Activated gamma-delta T cell treated with Interleukin-2 at 50 U/mL for 16 hours (primary cell): ENCODE data around the gene ZSWIM3.
"Not testable (repeated sequence)": the region's sequence is repeated elsewhere in the genome, so short reads cannot be mapped to it uniquely, and the experiment has no call there.

Experiments used
- DNase-seq: peaks from one replicate; pipeline ENCODE4 v3.0.0-alpha.2; 2020

Gene ZSWIM3

GRCh38 chr20:45857114-45857881, at the start of gene ZSWIM3, which contains the start of gene ACOT8:
Gene ZSWIM3 (plus strand): TSS chr20:45857614. CDS start chr20:45857826, 212 bp downstream.
Gene ACOT8 (minus strand): TSS chr20:45857392. CDS start chr20:45857315, 77 bp downstream.
- peak; percentile 95 for DNase-seq

DNA sequence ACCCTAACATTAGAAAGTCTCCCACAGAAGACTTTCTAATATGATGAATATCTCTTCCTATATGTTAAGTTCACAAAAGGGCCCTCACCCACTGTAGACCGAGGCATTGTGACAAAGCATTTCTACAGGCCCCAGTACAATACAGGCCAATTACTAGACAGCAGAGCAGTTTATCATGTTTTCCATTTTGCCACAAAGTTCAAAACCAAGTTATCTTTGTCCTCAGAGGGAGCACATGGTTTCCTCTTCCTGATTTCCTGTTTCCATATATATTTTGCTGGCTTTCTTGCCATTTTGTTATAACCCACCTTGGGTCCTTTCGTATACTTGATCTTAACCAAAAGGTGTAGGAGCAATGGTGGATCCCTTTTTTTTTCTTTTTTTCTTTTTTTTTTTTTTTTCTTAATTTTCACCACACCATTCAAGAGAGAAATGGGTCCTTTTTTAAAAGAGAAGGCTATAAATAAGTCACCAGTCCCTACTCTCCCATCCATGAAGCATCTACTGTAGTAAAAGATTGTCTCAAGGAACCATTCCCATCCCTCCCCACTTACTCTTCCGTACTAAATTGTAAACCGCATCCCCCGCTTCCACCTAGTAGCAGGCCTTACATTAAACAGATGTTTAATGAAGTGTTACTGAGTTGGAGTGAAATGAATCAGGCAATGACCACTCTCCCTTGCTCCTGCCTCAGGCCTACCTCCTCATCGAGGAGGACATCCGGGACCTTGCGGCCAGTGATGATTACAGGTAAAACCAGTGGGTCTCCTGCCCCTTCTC, 47.0 kb upstream of the ZSWIM3 start:
- DNase-seq = no peak

DNA sequence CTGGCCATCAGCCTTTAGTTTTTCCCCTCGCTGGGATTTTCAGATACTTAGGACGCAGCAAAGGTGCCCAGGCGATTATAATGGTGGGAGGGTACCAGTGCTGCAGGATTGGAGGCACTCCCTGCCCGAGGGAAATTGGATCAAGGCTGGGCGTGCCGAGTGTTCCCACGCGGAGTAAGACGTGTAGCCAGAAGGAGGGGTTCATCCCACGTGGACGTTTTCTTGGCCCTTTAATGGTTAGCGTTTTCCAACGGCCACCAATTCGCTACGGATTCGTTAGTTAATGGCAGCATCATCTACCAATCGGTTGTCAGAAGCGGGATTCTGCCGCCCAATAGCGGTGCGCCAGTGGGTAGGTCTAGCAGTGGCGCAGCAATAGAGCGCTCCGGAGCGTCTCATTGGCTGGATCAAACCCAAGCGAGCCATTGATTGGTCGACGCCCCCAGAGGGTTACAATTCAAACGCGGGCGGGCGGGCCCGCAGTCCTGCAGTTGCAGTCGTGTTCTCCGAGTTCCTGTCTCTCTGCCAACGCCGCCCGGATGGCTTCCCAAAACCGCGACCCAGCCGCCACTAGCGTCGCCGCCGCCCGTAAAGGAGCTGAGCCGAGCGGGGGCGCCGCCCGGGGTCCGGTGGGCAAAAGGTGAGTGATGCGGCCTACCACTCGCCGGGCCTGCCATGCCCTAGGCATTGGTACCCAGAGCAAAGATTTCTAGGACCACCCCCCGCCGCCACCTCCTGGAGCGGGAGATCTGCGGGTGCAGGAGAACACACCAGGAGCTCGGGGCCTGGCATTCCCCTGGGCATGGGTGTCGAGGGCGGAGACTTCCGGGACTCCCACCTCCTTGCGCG, 45.0 kb upstream of the ZSWIM3 start, which contains the start of gene UBE2C:
TSS of gene UBE2C (plus strand) at position 488 of the 849 bp plus-strand sequence. CDS start at position 540, 52 bp downstream.
- DNase-seq = peak; percentile 92

GRCh38 chr20:45813006-45813340, 44.4 kb upstream of the ZSWIM3 start:
- DNase-seq = no peak

GRCh38 chr20:45813489-45813888, 43.9 kb upstream of the ZSWIM3 start:
- DNase-seq = no peak

DNA sequence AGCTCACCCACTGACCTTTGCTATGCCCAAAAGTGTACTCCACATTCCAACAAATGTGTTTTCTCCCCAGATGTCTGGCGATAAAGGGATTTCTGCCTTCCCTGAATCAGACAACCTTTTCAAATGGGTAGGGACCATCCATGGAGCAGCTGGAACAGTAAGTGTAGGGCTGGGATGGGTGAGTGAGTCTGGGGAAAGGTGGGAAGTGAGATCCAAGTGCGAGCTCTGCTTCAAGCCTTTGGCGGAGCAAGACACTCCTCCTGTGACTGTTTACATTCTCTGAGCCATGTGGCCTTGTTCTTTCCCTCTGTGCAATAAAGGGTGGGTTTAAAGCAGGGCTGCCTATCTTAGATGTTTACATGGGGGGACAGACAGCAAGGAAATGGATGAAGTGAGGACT, 43.1 kb upstream of the ZSWIM3 start:
- no peak for DNase-seq

- no peak for DNase-seq
Measured at GRCh38 chr20:45816951-45817350, 40.5 kb upstream of the ZSWIM3 start.

DNA sequence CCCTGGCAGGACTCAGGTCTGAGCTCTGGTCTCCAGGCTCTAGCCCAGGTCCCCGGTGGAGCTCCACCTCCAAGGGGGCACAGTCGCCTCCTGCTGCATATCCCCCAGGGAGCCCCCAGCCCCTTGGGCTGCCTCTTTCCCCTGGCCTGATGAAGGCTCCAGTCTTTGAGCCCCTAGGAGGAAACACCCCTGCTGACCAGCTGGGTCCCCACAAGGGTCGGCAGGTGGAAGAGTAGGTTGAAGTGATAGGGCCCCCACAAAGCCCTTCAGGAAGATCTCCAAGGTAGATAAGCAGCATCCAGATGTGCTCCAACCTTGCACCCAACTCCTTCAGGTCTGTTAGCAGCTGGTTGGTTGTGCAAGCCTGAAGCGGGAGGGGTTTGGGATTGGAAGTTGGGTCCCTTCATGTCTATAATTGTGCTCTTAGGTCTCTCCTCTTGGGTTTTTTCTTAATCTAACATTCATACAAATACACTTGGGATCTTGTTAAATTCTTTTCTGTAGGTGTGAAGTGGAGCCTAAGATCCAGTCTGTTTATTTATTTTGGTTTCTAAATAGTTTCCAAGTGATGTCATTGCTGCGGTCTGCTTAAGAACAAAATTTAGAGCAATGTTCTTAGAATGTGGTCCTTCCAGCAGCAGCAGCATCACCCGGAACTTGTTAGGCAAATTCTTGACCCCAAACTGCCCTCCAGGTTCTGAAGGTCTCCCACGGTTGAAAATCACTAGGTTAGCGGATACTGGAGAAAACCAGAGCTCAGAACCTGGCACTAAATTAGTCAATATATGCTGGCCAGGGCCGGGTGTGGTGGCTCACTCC, 39.8 kb upstream of the ZSWIM3 start:
- DNase-seq = no peak

- no peak for DNase-seq
Measured at GRCh38 chr20:45818239-45818638, 39.2 kb upstream of the ZSWIM3 start.

- DNase-seq = no peak
Measured at GRCh38 chr20:45819466-45819865, 37.9 kb upstream of the ZSWIM3 start.

DNA sequence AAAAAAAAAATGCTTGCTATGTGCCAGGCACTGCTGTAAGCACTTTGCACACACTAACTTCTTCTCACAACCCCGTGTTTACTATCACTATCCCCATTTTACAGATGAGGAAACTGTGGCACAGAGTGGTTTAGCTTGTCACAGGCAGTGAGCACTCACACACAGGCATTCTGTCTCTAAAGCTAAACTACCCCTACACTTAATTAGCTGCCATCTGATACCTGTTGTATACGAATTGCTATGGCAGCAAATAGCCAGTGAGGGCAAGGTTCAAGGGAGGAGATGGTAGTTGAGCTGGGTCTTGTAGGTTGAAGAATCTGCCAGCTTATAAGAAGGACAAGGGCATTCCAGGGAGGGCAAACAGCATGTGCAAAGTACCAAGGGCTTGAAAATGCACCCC, 35.5 kb upstream of the ZSWIM3 start:
- DNase-seq = no peak

DNA sequence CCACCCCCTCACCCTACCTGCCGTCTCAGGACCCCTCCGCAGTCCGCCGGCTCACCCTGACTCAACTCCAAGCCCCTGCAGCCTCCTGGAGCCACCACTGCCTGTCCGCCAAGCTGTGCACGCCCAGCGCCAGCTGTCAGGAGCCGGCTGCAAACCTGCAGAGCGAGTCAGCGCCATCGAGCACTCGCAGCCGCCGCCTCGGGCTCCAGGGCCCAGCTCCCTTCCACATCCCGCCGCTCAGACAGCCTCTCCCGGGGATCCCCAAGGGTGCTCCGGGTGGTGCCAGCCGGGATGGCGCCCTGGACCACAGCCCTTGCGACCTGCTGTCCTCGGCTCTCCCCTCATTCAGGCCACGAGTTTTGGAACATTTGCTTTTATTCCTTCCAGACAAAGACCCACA, 34.6 kb upstream of the ZSWIM3 start:
- DNase-seq = no peak

DNA sequence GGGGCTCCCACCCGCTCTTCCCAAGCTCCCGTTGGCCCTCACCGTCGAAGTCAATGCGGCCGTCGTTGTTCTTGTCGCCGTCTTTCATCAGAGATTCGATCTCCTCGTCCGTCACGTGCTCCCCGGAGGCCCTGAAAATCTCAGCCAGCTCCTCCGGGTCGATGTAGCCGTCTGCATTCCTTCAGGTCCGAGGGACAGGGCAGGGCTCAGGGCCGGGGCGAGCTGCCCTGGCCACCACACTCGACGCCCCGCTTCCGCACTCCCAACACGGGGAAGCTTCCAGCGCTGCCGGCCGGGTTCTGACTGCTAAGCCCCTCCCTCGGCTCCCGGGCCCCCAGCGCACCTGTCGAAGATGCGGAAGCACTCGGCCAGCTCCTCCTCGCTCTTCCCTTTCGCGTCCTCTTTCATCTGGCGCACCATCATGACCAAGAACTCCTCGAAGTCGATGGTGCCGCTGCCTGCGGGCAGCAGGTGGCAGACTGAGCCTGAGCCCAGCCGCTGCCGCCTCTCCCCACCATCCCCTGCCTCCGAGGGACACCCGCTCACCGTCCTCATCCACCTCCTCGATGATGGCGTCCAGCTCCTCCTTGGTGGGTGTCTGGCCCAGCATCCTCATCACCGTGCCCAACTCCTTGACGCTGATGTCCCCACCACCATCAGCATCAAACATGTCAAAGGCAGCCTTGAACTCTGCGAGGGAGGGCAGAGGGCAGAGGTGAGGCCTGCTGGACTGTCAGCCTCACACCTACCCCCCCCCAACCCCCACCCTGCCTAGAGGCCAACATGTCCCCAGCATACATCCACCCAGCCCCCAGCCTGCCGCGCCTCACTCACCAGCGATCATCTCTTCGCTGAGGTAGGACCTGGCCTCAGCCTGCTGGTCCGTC, 33.2 kb upstream of the ZSWIM3 start:
- peak; percentile 28 for DNase-seq

DNA sequence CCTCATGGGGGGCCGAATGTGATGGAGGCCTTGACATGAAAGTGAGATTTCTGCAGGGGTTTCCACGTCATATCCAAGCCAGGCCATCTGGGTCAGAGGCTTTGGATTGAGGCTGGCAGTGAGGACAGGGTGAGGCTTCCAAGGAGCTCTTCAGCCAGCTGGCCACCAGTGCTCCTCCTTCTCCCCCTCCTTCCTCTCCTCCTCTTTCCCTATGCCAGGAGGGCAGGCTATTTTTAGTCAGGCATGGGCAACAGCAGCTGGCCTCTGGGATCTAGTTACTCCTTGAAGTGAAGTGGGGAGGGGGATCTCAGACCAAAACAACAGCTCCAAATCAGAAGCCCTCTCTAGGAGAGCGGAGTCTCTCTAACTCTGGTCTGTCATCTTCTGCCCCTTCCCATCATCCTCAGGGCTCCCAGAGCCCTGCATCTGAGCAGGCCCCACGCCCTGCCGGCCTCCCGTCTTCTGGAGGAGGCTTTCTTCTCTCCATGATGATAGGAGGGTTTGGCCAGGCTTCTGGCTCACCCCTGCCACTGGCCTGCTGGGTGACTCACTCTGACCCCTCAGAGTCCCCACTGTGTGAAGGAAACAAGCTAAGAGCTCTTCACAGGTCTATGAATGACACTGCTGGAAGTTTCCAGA, 30.9 kb upstream of the ZSWIM3 start:
- no peak for DNase-seq

- DNase-seq = no peak
Measured at GRCh38 chr20:45827030-45827652, 30.3 kb upstream of the ZSWIM3 start, which contains the start of gene TNNC2. Gene TNNC2 (minus strand): TSS chr20:45827312. CDS start chr20:45827248, 64 bp downstream.

GRCh38 chr20:45827712-45828111, 29.7 kb upstream of the ZSWIM3 start:
- no peak for DNase-seq

GRCh38 chr20:45828589-45828988, 28.8 kb upstream of the ZSWIM3 start:
- DNase-seq = no peak

DNA sequence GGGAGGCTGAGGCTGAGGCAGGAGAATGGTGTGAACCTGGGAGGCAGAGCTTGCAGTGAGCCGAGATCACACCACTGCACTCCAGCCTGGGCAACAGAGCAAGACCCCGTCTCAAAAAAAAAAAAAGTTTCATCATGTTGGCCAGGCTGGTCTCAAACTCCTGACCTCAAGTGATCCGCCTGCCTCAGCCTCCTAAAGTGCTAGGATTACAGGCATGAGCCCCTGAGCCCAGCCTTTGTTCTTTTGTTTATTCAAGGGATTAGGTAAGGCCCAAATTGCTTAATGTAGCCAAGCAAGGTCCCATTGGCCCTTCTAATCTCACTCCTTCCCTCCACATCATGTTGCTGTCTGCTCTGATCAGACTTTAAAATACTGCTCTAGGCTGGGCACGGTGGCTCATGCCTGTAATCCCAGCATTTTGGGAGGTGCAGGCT, 27.7 kb upstream of the ZSWIM3 start:
- DNase-seq = not testable (repeated sequence)

GRCh38 chr20:45832619-45833018, 24.8 kb upstream of the ZSWIM3 start:
- DNase-seq = no peak
